GM10847 (cell line): ENCODE data around the gene SHISA9.

Experiments
- POLR2A ChIP-seq: IDR thresholded peaks from 2 replicates; pipeline ENCODE4 v1.6.1; 2011; ENCODE audit not compliant: insufficient read length; ENCODE audit errors: extremely low read depth

The SHISA9 gene

DNA sequence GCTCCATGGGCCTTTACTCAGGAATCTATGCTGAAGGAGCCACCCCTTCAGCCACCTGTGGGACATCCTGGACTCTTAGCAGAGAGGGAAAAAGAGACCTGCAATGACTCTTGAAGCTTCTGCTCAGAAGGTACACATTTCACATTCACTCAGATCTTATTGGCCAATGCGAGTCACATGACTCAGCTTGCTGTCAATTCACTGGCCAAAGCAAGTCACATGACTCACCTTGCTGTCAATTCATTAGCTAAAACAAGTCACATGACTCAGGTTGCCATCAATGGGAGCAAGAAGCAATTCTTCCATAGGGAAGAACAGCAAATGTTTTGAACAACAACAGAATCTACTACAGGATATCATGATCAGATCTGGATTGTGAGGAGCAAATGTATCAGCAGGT, 233.4 kb downstream of the SHISA9 start:
- no peak for TF ChIP-seq POLR2A

- no peak for TF ChIP-seq POLR2A
Observed at GRCh38 chr16:13136901-13137300, 235.5 kb downstream of the SHISA9 start.

DNA sequence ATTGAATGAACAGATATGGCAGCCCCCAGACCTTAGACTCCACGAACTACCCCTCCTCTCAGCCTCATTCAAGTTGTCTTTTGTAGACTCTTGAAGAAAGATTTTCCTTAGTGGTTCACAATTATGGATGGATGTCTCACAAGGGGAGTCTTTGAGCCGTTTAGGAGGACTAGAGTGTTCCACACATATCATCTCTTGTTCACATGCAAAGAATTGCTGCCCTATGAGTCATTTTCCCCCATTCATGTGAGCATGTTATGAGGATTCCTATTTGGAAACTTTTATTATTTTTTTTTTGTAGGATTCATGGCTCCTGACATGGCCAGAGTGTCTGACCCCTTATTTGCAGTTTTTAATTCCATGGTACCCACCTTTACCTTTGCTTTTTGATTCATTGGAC, 237.1 kb downstream of the SHISA9 start:
- TF ChIP-seq POLR2A: no peak

DNA sequence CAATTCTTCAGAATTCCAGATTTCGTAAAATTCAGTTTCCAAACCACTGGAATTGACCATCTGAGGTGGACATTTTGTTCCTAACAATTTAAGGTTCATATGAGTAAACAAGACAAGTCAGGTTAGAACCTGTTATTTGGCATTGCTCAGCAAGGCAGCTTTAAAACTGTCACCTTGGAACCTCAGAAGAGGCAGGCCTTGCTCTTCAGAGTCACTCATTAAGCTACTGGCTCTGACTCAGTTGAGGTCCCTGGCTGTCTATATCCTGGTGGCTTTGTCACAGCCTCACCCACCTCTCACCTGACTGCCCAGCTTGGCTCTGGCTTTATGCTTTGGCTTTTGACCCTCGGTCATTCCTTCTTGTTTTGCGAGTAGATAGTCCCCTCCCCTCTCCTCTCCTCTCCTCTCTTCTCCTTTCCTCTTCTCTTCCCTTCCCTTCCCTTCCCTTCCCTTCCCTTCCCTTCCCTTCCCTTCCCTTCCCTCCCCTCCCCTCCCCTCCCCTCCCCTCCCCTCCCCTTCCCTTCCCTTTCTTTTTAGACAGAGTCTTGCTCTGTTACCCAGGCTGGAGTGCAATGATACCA, 238.4 kb downstream of the SHISA9 start:
- TF ChIP-seq POLR2A: no peak

DNA sequence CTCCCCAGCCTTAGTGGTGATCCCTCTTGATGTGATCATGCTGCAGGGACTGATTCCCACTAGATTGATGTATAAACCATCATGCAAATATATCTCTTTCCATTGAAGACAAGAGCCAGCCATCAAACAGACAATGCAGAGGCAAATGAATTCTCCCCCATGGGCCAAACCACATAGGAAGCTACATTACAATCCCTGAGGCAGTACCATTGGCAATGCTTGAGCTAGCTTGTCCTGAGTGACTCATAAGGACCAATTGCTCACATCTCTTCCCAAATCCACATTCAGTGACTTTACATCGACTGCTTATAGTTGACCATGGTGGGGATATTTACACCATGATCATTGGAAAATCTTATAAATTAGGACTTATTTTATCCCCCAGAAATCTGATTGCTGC, 242.2 kb downstream of the SHISA9 start:
- TF ChIP-seq POLR2A: no peak

GRCh38 chr16:13146829-13147228, 245.4 kb downstream of the SHISA9 start:
- TF ChIP-seq POLR2A: no peak

DNA sequence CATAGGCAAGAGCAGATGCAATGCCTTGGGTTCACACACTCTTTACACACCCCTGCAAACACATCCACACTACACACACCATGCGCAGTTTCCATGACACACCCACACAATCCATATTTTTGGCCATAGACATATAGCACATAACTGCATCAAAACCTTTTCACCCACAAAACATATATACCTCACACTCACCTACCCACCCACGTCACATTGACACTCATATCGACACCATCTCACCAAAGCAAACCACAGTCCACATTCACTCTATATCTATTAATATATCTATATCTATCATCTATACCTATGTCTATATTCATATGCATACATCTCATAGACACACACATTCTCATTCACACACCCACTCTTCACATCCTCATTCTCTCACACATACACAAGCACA, 246.9 kb downstream of the SHISA9 start:
- TF ChIP-seq POLR2A: no peak

GRCh38 chr16:13148836-13149235, 247.4 kb downstream of the SHISA9 start:
- no peak for TF ChIP-seq POLR2A

- no peak for TF ChIP-seq POLR2A
Observed at GRCh38 chr16:13150181-13150885, 248.9 kb downstream of the SHISA9 start.

DNA sequence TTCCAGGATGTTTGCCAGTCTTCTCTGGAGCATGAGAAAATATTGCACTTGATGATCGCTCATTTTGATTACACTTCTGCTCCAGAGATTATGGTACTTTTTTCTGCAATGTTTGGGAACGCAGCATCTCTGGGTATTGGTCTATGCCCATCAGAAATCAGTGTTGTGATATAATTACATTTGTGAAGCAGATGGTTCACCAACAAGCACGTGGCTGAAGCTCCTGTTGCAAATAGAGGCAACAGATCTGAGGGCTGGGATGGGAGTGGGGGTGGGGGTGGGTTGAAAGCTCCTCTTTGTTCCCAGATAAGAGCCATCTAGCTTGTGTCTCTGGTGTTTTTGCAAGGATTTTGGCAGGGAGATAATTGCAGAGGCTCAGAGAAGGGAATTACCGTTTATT, 252.3 kb downstream of the SHISA9 start:
- no peak for TF ChIP-seq POLR2A

- TF ChIP-seq POLR2A: no peak
Observed at GRCh38 chr16:13154799-13155198, 253.4 kb downstream of the SHISA9 start.

DNA sequence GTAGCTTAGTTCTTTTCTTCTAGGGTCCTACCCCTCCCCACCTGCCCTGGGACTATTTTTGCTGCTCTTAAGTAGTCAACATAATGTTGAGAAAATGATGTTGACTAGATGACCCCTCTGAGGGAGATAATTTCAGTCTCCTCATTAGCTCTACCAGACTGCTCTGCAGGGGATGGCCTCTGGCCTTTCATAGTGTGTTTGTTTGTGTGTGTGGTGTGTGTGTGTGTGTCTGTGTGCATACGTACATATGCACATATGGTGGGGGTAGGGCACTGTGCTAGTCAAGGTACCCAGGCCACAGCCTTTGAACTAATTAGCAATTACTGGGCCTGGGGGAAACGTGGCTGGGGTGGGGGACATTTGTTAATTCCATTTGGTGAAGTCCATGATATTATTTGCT, 254.0 kb downstream of the SHISA9 start:
- TF ChIP-seq POLR2A: no peak

DNA sequence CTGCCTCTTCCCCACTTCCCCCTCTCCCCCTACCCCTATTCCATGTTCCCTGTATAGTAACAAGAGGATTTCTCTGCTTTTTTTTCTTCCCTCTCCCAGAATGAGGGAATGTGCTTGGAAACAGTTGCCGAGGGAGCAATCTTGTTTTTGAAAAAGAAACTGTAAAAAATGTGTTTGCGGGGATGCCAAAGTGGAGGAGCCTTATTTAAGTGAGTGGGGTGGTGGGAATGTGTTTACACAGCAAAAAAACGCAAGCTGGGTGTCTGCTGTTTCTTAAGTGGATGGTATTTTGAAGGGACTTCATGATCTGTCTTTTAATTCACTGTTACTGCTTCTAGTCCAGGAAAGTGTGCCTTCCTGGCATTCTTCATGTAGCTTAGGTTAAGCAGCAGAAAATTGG, 254.4 kb downstream of the SHISA9 start:
- no peak for TF ChIP-seq POLR2A

DNA sequence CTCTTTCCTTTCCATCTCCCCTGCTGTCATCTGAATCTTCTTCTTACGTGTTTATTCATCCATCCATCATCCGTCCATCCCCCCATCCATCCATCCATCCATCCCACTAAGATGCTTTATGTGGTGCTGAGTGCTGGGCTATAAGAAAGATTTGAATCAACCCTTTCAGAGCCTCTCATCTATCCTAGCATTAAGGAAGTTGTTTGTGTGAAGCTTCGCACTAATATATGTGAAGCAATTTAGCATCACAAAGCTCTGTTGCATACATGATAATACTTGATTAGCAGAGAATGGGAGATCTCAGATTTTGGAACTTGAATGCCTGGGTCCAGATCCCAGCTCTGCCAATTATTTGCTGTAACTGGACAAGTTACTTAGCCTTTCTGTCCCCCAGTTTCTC, 255.7 kb downstream of the SHISA9 start:
- TF ChIP-seq POLR2A: no peak

- TF ChIP-seq POLR2A: no peak
Observed at GRCh38 chr16:13158427-13158826, 257.0 kb downstream of the SHISA9 start.

GRCh38 chr16:13165024-13165423, 263.6 kb downstream of the SHISA9 start:
- no peak for TF ChIP-seq POLR2A

GRCh38 chr16:13168091-13168572, 266.7 kb downstream of the SHISA9 start:
- TF ChIP-seq POLR2A: no peak
